Body of pancreas (tissue), 4 donors: Measurements from ENCODE around the gene MSMO1. TPM values are rescaled to one million over a fixed set of nuclear protein-coding genes. Genes with fewer than 3 reads are reported as not detected.

Source experiments
- ATAC-seq: fragments of 150-250 bp; one replicate; pipeline ENCODE4 v1.9.1; 2016
- DNase-seq, 4 donors: peaks; one replicate each; pipeline ENCODE4 v3.0.0-alpha.2; 2019
- H3K27ac ChIP-seq, 4 donors: fragments of 200-600 bp; sonication (generic); 1 replicate in 3 of 4; 2 replicates in 1 of 4; pipeline versions ENCODE4 v1.5.1 to v1.6.1; 2016 to 2019; ENCODE audit warnings: mild to moderate bottlenecking in 1 of 4, mixed read lengths in 1 of 4, moderate library complexity in 1 of 4
- H3K27me3 ChIP-seq, 2 donors: fragments of 200-600 bp; sonication (generic); one replicate each; pipeline ENCODE4 v1.6.0; 2016; ENCODE audit warnings: mild to moderate bottlenecking in 1 of 2
- H3K36me3 ChIP-seq, 2 donors: fragments of 200-600 bp; sonication (generic); replicated peaks in 1 of 2; 2 replicates each; pipeline ENCODE4 v1.5.1; 2016; ENCODE audit warnings: low read depth in 2 of 2; ENCODE audit not compliant: insufficient read depth in 1 of 2
- H3K4me1 ChIP-seq: fragments of 200-600 bp; sonication (generic); one replicate; pipeline ENCODE4 v1.6.0; 2016
- H3K4me3 ChIP-seq, 2 donors: fragments of 200-600 bp; sonication (generic); 1 replicate in 1 of 2; 2 replicates in 1 of 2; pipeline ENCODE4 v1.5.1; 2016 to 2019
- H3K9me3 ChIP-seq, 3 donors: fragments of 200-600 bp; sonication (generic); 1 replicate in 2 of 3; 2 replicates in 1 of 3; pipeline ENCODE4 v1.5.1; 2016
- CTCF ChIP-seq, 7 experiments: fragments of 450-650 bp in 4 of 7; fragments of 200-600 bp in 3 of 7; sonication (generic) in 3 of 7; IDR thresholded peaks; one replicate each; pipeline ENCODE4 v1.5.1; 2016 to 2019; ENCODE audit warnings: antibody characterized with exemption in 7 of 7
- POLR2A ChIP-seq, 3 donors: fragments of 450-650 bp; IDR thresholded peaks; one replicate each; pipeline ENCODE4 v1.6.1; 2016; ENCODE audit warnings: antibody characterized with exemption in 3 of 3, mild to moderate bottlenecking in 2 of 3
- WGBS, 2 donors: methylation state at CpG; one replicate each; pipeline ENCODE4 v1.1.5; 2017; 5-methylcytosine and 5-hydroxymethylcytosine counted together
- intact Hi-C: fragments of 100-400 bp; cut with DNase I; formaldehyde crosslinking; loops from one replicate; pipeline ENCODE4 v1.15.1; 2023
- total RNA-seq, 2 donors: library from RNA; depleted of rRNA; stranded (reverse); fragments of >200 nt; gene quantifications; one replicate each; pipeline ENCODE4 v1.1.0, GENCODE V29; 2016

MSMO1 gene
- total RNA-seq, 2 donors from 2014 or later: 16.1 to 22.1 TPM

GRCh38 chr4:165361810-165362209 lies 34.3 kb downstream of the MSMO1 start:
- Histone ChIP-seq H3K9me3 (no peaks in the 10 kb centered on the region), H3K4me3 (no peak overlapping the region), H3K36me3 (no peaks in the 10 kb centered on the region), H3K27me3 (no peaks in the 10 kb centered on the region), H3K27ac (no peak overlapping the region), H3K4me1 (no peaks in the 10 kb centered on the region)
- TF ChIP-seq POLR2A (IDR thresholded peaks at IDR 0.05): no peak
- TF ChIP-seq CTCF (IDR thresholded peaks at IDR 0.05): no peak
- DNase-seq: no peak
- WGBS, 2 donors: 68 to 71% methylated on average over 2 of the region's 2 CpGs
- ATAC-seq: no peak
- intact Hi-C loops: no loop called here

- Histone ChIP-seq H3K4me1 (no peaks in the 10 kb centered on the region), H3K9me3 (no peaks in the 10 kb centered on the region), H3K27ac (no peak overlapping the region), H3K36me3 (no peaks in the 10 kb centered on the region), H3K27me3 (no peaks in the 10 kb centered on the region), H3K4me3 (no peak overlapping the region)
- 66 to 71% methylated on average over 2 of the region's 2 CpGs for WGBS, 2 donors
- ATAC-seq: no peak
- TF ChIP-seq CTCF (IDR thresholded peaks at IDR 0.05): no peak
- TF ChIP-seq POLR2A (IDR thresholded peaks at IDR 0.05): no peak
- intact Hi-C loops: no loop called here
- DNase-seq: no peak
Observed at GRCh38 chr4:165364452-165365080, 37.1 kb downstream of the MSMO1 start.

- H3K4me3 ChIP-seq: no peak overlapping the region
- DNase-seq (no peak), ATAC-seq (no peak)
- WGBS, 2 donors: 57 to 76% methylated on average over 4 of the region's 4 CpGs
- TF ChIP-seq CTCF (IDR thresholded peaks at IDR 0.05) (no peak), POLR2A (IDR thresholded peaks at IDR 0.05) (no peak)
- no peaks in the 10 kb centered on the region for H3K27me3 ChIP-seq
- no peaks in the 10 kb centered on the region for H3K36me3 ChIP-seq
- intact Hi-C loops: no loop called here
- no peaks in the 10 kb centered on the region for H3K4me1 ChIP-seq
- no peak overlapping the region for H3K27ac ChIP-seq
- no peaks in the 10 kb centered on the region for H3K9me3 ChIP-seq
Observed at GRCh38 chr4:165367040-165367439, 39.6 kb downstream of the MSMO1 start.

GRCh38 chr4:165368114-165368513 lies 40.6 kb downstream of the MSMO1 start:
- no peak overlapping the region for H3K27ac ChIP-seq
- TF ChIP-seq POLR2A (IDR thresholded peaks at IDR 0.05) (no peak), CTCF (IDR thresholded peaks at IDR 0.05) (no peak)
- H3K9me3 ChIP-seq: no peaks in the 10 kb centered on the region
- DNase-seq (no peak), ATAC-seq (no peak)
- no peaks in the 10 kb centered on the region for H3K36me3 ChIP-seq
- H3K27me3 ChIP-seq: no peaks in the 10 kb centered on the region
- intact Hi-C loops: no loop called here
- H3K4me1 ChIP-seq: no peaks in the 10 kb centered on the region
- H3K4me3 ChIP-seq: no peak overlapping the region
- 63 to 85% methylated on average over 1 of the region's 1 CpG for WGBS, 2 donors

- H3K4me3 ChIP-seq: no peak overlapping the region
- 95 to 96% methylated on average over 1 of the region's 1 CpG for WGBS, 2 donors
- ATAC-seq (no peak), DNase-seq (no peak)
- intact Hi-C loops: no loop called here
- H3K4me1 ChIP-seq: no peaks in the 10 kb centered on the region
- H3K27ac ChIP-seq: no peak overlapping the region
- no peaks in the 10 kb centered on the region for H3K9me3 ChIP-seq
- no peaks in the 10 kb centered on the region for H3K36me3 ChIP-seq
- H3K27me3 ChIP-seq: no peaks in the 10 kb centered on the region
- TF ChIP-seq CTCF (IDR thresholded peaks at IDR 0.05) (no peak), POLR2A (IDR thresholded peaks at IDR 0.05) (no peak)
Observed at GRCh38 chr4:165368567-165368966, 41.1 kb downstream of the MSMO1 start.
